ENCODE data around the gene DNAJC30. TPM values are rescaled to one million over a fixed set of nuclear protein-coding genes. Genes with fewer than 3 reads are reported as not detected.
"Not testable (repeated sequence)": the region's sequence is repeated elsewhere in the genome, so short reads cannot be mapped to it uniquely, and the experiment has no call there.

The DNAJC30 gene
- total RNA-seq, 1 donor = 3.0 TPM

DNA sequence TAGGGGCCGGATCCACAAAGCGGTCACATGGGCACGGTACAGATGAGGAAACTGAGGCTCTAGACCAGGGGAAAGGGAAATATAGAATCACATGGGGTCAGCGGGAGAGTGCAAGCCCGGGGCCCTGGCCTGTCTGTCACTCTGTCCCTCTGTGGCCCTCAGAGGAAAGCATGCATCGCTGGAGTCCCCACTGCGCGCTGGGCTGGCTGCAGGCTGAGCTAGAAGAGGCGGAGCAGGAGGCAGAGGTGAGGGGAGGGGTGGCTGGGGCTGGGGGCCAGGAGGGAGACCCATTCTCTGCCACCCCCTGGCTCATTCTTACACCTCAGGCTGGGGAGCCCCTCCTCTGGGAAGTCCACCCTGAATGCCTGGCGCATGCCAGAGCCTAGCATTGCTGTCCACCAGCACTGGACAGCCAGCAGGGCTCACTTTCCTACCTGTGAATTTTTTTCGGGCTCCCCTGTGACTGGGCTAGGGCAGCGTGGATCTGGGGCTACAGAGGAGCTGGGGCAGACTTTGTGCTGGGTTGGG, 13.3 kb downstream of the DNAJC30 start:
- H3K4me3 ChIP-seq (ENCODE audit: low read depth, low read length) = no peak overlapping the region
- no peak for DNase-seq (ENCODE audit: low read depth)

DNA sequence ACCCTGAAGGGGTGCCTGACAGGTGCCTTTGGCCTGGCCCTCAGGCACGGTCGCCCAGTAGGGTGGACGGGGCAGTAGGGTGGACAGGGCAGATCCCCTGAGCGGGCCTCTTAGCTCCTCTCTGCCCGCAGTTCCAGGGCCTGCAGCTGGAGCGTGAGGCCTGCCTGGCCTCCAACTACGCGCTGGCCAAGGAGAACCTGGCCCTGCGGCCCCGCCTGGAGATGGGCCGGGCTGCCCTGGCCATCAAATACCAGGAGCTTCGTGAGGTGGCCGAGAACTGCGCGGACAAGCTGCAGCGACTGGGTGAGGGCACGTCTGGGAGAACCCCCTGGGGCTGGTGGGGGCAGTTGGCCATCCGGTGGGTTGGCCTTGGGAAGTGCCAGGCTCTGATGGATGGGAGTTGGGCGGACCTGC, 14.0 kb downstream of the DNAJC30 start:
- TF ChIP-seq, protein P1, sequence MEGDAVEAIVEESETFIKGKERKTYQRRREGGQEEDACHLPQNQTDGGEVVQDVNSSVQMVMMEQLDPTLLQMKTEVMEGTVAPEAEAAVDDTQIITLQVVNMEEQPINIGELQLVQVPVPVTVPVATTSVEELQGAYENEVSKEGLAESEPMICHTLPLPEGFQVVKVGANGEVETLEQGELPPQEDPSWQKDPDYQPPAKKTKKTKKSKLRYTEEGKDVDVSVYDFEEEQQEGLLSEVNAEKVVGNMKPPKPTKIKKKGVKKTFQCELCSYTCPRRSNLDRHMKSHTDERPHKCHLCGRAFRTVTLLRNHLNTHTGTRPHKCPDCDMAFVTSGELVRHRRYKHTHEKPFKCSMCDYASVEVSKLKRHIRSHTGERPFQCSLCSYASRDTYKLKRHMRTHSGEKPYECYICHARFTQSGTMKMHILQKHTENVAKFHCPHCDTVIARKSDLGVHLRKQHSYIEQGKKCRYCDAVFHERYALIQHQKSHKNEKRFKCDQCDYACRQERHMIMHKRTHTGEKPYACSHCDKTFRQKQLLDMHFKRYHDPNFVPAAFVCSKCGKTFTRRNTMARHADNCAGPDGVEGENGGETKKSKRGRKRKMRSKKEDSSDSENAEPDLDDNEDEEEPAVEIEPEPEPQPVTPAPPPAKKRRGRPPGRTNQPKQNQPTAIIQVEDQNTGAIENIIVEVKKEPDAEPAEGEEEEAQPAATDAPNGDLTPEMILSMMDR (IDR thresholded peaks at IDR 0.05; ENCODE audit: insufficient read depth, low read depth, low read length) = no peak
- no peak for DNase-seq (ENCODE audit: low read depth)
- H3K4me3 ChIP-seq (ENCODE audit: low read depth, low read length) = no peak overlapping the region

More for the DNA sequence above, 13.3 kb downstream of the DNAJC30 start:
- TF ChIP-seq, protein P1 (IDR thresholded peaks at IDR 0.05; ENCODE audit: insufficient read depth, low read depth, low read length) = no peak

DNA sequence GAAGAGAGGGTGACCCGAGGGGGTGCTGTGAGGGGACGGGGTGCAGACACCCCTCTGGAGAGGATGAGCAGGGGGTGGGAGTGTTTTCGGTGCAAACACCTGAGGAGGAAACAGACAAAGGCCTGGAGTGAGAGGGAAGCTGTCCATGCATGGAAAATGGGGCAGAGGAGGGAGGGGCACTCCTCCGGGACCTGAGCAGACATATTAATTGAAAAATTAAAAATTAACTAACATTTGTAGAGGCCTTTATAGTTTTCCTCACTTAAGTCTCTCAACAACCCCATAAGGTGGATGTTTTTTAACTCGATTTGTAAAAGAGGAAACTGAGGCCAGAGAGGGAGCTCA, 14.4 kb downstream of the DNAJC30 start:
- H3K4me3 ChIP-seq (ENCODE audit: low read depth, low read length) = peak overlapping the region; percentile 73
- TF ChIP-seq, protein P1 (IDR thresholded peaks at IDR 0.05; ENCODE audit: insufficient read depth, low read depth, low read length) = no peak

DNA sequence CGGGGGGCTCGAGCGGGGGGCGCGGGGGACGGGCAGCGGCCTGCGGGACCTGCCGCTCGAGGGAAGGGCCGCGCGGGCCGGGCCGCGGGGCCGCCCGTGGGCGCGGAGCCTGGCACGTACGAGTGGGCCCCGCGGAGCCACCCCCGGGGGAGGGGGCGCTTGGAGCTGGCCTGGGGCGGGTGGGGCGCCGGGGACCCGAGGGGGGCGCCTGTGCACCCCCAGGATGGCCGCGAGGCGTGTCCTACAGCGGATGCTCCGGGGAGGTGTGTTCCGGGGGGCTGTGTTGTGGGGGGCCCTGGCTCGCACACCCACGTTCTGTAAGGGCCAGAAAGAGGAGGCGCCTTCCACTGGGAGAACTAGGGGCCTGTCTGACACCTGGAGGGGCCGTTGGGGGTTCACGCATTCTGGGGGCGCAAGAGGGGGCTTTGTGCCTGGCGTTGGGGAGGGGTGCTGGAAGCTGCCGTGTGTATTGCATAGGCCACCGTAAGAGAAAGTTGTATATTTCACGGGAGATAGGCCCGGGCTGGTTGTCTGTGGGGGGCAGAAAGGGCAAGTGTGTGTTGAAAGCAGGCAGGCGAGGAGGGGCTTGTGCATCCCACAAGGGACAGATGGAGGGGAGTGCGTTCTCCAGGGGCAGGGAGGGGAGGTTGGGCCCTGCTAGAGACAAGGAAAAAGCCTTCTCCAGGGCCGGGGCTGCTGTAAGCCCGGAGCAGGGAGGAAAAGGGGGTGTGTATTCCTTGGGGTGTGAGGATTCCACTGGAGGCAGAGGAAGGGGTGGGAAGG, 15.0 kb downstream of the DNAJC30 start:
- H3K4me3 ChIP-seq (ENCODE audit: low read depth, low read length) = peak overlapping the region; percentile 73
- DNase-seq (ENCODE audit: low read depth) = no peak
- TF ChIP-seq, protein P1 (IDR thresholded peaks at IDR 0.05; ENCODE audit: insufficient read depth, low read depth, low read length) = no peak

More for the DNA sequence above, 14.4 kb downstream of the DNAJC30 start:
- no peak for DNase-seq (ENCODE audit: low read depth)

DNA sequence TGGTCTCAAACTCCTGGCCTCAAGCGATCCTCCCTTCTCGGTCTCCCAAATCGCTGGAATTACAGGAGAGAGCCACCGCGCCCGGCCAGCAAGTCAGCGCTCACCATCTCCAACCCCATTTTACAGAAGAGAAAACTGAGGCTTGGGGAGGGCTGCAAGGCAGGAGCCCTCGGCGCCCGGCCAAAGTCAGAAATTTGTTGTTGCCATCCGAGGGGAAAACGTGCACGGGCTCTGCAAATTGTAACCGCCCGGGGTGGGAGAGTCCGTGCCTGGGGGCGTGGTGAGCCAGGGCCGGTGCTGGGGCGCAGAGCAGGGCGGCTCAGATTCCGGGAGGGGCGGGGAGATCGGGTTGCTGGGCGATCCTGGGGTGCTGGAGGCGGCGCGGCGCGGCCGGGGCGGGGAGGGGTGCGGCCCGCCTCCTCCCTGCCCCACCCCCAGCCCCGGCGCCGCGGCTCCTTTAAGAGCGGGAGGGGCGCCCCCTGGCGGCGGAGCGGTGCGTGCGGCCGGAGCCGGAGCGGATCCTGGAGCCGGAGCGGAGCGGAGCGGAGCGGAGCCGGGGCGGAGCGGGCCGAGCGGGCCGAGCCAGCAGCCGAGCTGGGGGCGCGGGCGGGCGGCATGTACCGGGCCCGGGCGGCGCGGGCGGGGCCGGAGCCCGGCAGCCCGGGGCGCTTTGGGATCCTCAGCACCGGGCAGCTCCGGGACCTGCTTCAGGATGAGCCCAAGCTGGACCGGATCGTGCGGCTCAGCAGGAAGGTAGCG, 15.7 kb downstream of the DNAJC30 start, which contains the start of gene VPS37D:
TSS of gene VPS37D (plus strand) at position 488 of the 759 bp plus-strand sequence. CDS start at position 616, 128 bp downstream.
- TF ChIP-seq, protein P1 (IDR thresholded peaks at IDR 0.05; ENCODE audit: insufficient read depth, low read depth, low read length) = peak; percentile 64
- peak within 1 kb of the TSS; percentile 73 for H3K4me3 ChIP-seq (ENCODE audit: low read depth, low read length)
- DNase-seq (ENCODE audit: low read depth) = peak; percentile 92

DNA sequence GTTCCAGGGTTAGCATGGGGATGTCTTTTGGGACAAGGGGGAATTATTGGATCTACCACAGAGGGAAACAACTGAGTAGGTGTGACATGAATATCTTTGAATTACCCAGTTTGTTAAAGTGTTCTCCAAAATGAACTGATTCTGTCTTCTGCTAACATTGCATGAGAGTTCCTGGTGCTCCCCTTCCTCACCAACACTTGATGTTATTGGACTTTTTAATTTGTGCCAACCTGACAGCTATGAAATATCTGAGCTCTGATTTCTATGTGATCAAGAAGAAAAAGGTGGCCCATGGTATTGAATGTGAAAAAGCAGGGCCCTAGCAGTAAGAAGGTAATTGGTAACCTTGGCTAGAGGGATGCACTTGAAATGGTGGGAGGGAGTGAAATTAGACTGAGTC, 20.2 kb downstream of the DNAJC30 start:
- TF ChIP-seq, protein P1 (IDR thresholded peaks at IDR 0.05; ENCODE audit: insufficient read depth, low read depth, low read length) = no peak
- no peak for DNase-seq (ENCODE audit: low read depth)
- H3K4me3 ChIP-seq (ENCODE audit: low read depth, low read length) = no peak overlapping the region

DNA sequence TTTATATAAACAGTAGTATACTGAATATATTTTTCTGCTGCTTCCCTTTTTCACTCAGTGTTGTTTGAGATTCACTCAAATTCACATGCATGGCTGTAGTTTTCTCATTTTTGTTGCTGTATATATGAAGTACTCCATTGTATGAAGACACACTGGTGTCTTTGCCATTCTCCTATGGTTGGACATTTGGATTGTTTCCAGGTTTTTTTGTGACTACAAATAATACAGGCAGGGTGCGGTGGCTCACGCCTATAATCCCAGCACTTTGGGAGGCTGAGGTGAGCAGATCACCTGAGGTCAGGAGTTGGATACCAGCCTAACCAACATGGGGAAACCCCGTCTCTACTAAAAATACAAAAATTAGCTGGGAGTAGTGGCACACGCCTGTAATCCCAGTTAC, 22.7 kb downstream of the DNAJC30 start:
- DNase-seq (ENCODE audit: low read depth); H3K4me3 ChIP-seq (ENCODE audit: low read depth, low read length): not testable (repeated sequence)
